HG02678 (cell line): ENCODE results near the gene FOXC2.

Source experiments
- ATAC-seq: cut with Tn5 transposase; IDR thresholded peaks from one replicate; pipeline ENCODE4 v1.9.1; 2021; ENCODE audit warnings: mild to moderate bottlenecking, moderate library complexity; ENCODE audit not compliant: unreplicated experiment

Gene FOXC2

GRCh38 chr16:86555704-86556075, 10.9 kb upstream of the FOXC2 start:
- ATAC-seq = no peak

DNA sequence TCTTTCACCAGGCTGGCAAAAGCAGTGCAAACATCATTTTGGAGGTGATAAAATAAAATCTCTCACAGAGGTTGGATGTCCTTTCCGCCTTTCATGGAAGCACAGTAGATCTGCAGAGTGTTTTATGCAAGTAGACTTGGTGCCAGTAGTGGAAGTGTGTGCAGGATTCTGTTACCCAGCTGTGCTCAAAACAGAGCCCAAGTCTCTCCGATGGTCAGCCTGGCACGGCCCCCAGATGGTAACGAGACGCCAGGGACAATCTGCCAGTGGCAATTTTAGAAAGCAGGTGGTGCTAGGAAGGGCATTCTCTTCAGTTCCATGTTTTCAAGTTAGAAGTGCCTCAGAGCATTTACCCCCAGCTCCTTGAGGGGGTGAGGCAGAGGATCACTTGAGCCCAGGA, 10.1 kb upstream of the FOXC2 start:
- ATAC-seq = no peak

DNA sequence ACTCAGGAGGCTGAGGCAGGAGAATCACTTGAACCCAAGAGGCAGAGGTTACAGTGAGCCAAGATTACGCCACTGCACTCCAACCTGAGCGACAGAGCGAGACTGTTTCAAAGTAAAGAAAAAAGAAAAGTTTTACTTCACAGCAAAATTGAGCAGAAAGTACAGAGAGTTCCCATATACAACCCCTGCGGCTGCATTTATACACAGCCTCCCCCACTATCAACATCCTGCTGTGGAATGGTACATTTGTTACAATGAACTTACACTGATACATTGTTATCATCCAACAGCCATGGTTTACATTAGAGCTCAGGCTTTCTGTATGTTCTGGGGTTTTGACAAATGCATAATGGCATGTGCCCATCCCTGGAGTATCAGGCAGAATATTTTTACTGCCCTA, 9.0 kb upstream of the FOXC2 start:
- ATAC-seq = no peak

- no peak for ATAC-seq
Observed at GRCh38 chr16:86558355-86559193, 8.1 kb upstream of the FOXC2 start.

DNA sequence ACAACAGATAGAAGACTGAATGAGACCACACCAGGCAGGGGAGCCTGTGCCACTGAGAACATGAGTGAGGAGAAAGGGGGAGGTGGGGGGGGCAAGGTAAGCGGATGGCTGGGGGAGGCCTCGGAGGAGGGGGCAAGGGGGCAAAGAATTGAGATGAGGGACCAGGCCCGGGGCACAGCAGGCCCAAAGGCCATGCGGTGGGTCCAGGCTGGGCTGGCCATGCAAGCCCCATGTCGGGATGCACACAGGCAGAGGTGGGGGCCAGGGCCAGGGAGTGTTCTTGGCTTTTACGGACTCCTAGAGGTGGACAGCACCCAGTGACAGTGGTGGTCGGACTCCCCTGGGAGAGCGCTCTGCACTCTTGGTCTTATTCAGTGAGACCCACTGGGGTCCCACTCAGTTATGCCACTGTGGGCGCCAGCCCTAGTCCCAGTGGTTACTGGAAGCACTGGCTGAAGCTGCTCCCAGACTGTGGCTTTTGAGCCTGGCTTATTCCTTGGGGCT, 6.8 kb upstream of the FOXC2 start:
- ATAC-seq = no peak

DNA sequence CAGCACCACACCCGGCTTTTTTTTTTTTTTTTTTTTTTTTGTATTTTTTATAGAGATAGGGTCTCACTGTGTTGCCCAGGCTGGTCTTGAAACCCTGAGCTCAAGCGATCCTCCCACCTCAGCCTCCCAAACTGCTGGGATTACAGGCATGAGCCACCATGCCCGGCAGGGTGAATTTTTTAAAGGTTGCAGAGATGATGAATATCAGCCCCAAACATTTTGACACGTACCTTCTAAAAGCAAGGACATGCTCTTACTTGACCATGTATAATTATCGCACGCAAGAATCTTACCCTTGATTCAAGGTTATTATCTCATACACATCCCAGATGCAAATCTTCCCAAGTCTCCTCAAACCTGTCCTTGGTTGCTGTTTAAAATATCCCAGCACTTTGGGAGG, 4.3 kb upstream of the FOXC2 start:
- ATAC-seq = no peak

DNA sequence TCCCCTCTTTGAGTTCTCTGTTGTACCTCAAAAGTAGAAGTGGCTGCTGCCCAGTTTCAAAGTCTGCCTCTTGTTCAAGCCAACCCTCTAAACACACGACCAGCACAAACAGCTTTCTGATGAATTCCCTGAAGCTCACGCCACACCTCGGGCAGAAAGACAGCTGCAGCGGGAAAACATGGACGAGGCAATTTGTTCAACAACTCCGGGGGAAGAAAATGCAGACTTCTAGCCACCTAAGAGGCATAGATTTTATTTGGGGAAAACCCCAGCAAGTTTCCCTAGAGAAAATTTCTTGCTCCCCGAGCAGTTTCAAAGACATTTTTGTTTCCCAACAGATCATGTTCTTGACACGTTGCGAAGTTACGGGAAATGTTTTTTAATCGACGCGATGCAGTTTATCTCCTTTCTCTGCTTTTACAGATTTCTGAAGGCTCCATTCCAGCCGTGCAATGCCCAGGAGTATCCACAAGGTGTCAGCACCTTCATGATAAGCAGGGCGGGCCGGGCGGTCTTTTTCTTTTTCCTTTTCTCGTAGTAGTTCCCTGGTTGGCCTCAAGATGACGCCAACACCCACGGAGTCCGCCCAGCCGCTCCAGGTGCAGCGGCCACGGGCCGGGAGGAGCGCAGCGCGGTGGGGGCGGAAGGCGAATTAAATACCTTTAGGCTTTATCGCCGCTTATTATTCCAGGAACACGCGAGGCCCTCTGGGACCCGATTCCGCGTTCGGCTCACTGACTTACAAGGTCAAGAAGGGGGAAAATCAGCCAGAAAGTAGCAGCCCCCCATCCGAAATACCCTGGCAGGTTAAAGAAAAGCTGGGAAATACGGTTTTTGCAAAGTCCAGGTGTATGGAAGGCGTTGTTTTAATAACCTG, 2.9 kb upstream of the FOXC2 start:
- ATAC-seq = peak; percentile 68

DNA sequence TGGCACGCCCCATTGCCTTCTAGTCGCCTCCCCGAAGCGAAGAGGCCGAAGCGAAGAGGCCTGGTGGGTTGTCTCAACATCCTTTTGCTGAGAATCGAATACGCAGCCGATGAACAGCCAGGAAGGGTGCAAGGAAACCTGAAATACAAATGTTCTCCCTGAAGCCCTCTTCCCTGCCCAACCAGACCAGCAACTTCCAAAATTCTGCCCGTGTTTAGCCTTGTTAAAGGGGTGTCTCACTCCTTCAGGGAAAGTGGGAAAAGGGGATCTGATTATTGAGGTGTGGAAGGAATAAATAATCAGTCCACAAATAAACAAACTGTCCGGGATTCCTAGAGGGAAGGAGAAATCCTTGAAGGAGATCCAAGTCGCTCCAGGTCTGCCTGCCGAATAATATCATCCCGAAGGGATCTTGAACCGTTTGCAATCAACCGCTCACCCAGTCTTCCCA, 1.4 kb upstream of the FOXC2 start:
- no peak for ATAC-seq

GRCh38 chr16:86565644-86566511, 751 bp upstream of the FOXC2 start:
- ATAC-seq = no peak

DNA sequence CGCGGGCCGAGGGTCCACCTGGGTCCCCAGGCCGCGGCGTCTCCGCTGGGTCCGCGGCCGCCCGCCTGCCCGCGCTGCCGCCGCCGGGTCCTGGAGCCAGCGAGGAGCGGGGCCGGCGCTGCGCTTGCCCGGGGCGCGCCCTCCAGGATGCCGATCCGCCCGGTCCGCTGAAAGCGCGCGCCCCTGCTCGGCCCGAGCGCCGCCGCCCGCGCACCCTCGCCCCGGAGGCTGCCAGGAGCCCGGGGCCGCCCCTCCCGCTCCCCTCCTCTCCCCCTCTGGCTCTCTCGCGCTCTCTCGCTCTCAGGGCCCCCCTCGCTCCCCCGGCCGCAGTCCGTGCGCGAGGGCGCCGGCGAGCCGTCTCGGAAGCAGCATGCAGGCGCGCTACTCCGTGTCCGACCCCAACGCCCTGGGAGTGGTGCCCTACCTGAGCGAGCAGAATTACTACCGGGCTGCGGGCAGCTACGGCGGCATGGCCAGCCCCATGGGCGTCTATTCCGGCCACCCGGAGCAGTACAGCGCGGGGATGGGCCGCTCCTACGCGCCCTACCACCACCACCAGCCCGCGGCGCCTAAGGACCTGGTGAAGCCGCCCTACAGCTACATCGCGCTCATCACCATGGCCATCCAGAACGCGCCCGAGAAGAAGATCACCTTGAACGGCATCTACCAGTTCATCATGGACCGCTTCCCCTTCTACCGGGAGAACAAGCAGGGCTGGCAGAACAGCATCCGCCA, 504 bp downstream of the FOXC2 start:
- no peak for ATAC-seq

DNA sequence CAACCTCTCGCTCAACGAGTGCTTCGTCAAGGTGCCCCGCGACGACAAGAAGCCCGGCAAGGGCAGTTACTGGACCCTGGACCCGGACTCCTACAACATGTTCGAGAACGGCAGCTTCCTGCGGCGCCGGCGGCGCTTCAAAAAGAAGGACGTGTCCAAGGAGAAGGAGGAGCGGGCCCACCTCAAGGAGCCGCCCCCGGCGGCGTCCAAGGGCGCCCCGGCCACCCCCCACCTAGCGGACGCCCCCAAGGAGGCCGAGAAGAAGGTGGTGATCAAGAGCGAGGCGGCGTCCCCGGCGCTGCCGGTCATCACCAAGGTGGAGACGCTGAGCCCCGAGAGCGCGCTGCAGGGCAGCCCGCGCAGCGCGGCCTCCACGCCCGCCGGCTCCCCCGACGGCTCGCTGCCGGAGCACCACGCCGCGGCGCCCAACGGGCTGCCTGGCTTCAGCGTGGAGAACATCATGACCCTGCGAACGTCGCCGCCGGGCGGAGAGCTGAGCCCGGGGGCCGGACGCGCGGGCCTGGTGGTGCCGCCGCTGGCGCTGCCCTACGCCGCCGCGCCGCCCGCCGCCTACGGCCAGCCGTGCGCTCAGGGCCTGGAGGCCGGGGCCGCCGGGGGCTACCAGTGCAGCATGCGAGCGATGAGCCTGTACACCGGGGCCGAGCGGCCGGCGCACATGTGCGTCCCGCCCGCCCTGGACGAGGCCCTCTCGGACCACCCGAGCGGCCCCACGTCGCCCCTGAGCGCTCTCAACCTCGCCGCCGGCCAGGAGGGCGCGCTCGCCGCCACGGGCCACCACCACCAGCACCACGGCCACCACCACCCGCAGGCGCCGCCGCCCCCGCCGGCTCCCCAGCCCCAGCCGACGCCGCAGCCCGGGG, 1.3 kb downstream of the FOXC2 start:
- no peak for ATAC-seq

GRCh38 chr16:86568677-86569623, 2.3 kb downstream of the FOXC2 start:
- no peak for ATAC-seq

DNA sequence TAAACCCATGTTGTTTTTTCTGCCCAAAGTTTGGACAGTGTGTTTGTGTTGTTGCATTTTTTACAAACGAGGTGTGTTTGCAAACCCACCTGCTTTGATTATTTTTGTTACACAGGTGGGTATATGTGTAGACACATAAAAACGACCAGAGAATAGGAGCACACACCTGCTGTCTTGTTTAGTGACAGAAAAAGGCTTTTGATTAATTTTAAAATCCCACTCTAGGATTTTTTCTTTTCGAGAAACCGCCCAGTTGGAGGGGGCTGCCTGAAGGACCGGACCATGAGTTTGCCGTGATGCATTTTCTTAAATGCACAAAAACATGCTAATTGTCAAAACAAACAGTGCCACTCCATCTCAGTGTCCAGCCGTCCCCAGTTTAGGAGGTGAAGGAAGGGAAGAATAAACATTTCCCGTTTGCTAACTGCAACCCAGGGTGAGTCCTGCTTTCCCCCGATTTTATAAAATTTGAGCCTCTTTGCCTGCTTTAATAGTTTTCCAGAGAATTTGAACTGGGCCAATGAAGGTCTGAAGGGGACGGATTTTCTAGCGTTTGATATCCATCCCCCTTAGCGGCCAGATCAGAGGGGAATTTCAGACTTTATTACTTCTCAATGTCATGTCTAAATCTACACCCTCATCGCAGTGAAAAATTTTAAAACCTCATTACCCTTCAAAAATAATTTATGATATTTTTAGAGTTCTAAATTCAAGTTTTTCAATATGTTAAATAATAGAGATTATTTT, 3.2 kb downstream of the FOXC2 start:
- no peak for ATAC-seq

DNA sequence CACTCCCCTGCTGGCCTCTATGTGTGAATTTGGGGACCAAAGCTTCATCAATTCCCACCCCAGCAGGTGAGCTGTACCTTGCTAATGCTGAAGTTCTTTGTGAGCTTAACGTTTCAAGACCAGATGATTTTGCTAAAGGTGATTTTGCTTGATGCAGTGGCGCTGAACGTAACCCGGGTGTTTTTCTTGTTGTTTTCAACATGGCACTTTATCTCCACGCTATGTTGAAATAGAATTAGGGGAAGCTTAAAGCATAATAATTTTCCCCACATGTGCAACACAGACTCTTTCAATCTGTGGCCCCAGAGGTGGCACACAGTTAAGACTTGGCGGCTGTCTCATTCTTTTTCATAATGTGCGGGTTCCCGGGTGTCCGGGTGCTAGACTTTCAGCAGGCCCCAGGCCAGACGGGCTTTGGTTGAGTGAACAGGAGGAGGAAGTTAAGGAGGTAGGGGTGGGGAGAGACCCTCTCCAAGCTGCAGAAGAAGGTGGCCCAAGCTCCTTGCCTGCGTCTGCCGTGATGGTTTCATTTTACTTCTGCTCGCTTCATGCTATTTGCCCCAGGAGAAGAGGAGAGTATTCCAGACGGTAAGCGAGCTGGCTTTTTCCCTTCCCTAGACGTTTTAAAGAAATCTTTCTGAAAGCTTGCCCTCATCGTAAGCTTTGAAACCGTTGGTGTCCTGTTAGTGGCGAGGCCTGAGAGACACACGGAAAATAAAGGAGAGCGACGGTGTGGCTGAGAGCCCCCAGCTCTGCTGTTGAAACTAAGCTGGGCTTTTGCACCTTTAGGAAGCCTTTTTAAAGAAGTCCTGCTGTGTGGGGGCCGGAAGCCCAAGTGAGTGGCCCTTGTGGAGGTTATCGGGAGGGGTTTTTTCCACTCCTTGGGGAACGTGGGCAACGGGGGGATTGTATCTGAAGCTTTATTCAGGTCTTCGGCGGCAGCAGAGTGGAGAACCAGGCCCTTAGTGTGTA, 4.2 kb downstream of the FOXC2 start:
- ATAC-seq = no peak

- no peak for ATAC-seq
Observed at GRCh38 chr16:86571530-86571915, 4.9 kb downstream of the FOXC2 start.

GRCh38 chr16:86572041-86572521, 5.5 kb downstream of the FOXC2 start:
- ATAC-seq = no peak
